ENCODE measurements around the gene E2F6.

DNA sequence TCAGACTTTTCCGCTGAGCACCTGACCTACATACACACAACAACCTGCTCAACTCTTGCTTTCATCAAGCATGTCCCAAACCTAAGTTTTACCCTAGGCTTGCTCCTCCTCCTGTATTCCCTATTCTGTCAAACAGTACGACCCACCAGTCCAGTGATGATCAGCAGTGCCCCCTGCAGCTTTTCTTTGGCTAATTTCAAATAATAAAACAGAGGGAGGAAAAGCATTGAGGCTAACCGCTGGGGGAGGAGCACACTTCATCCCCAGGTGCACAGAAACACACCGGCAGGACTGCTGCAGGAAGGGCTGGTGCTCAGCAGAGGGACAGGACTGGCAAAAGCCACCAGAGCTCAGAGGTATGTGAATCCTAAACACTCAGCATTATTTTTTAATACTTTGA is 21.2 kb downstream of the E2F6 start:
- TF ChIP-seq, protein P1, sequence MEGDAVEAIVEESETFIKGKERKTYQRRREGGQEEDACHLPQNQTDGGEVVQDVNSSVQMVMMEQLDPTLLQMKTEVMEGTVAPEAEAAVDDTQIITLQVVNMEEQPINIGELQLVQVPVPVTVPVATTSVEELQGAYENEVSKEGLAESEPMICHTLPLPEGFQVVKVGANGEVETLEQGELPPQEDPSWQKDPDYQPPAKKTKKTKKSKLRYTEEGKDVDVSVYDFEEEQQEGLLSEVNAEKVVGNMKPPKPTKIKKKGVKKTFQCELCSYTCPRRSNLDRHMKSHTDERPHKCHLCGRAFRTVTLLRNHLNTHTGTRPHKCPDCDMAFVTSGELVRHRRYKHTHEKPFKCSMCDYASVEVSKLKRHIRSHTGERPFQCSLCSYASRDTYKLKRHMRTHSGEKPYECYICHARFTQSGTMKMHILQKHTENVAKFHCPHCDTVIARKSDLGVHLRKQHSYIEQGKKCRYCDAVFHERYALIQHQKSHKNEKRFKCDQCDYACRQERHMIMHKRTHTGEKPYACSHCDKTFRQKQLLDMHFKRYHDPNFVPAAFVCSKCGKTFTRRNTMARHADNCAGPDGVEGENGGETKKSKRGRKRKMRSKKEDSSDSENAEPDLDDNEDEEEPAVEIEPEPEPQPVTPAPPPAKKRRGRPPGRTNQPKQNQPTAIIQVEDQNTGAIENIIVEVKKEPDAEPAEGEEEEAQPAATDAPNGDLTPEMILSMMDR (IDR thresholded peaks at IDR 0.05): 0 out of 2 replicates have a peak, but pooled peaks have one; percentile 19
- TF ChIP-seq USF1 (IDR thresholded peaks at IDR 0.05; ENCODE audit: borderline replicate concordance, low read depth) (no peak), TAF1 (IDR thresholded peaks at IDR 0.05; ENCODE audit: borderline replicate concordance, low read depth, low read length) (no peak), RFX5 (IDR thresholded peaks at IDR 0.05; ENCODE audit: low read length) (no peak), RAD21 (IDR thresholded peaks at IDR 0.05; ENCODE audit: low read length) (0 out of 2 replicates have a peak, but pooled peaks have one; percentile 7), EP300 (IDR thresholded peaks at IDR 0.05; ENCODE audit: borderline replicate concordance in 1 of 2, low read depth in 1 of 2, low read length in 1 of 2) (no peak), NFIC (IDR thresholded peaks at IDR 0.05; ENCODE audit: borderline replicate concordance) (no peak), EZH2phosphoT487 (IDR thresholded peaks at IDR 0.05; ENCODE audit: borderline replicate concordance, low read depth) (no peak), MAX (IDR thresholded peaks at IDR 0.05; ENCODE audit: low read depth) (no peak), POLR2AphosphoS5 (IDR thresholded peaks at IDR 0.05; ENCODE audit: low read depth, low read length) (no peak)
- TF ChIP-seq, protein P2, sequence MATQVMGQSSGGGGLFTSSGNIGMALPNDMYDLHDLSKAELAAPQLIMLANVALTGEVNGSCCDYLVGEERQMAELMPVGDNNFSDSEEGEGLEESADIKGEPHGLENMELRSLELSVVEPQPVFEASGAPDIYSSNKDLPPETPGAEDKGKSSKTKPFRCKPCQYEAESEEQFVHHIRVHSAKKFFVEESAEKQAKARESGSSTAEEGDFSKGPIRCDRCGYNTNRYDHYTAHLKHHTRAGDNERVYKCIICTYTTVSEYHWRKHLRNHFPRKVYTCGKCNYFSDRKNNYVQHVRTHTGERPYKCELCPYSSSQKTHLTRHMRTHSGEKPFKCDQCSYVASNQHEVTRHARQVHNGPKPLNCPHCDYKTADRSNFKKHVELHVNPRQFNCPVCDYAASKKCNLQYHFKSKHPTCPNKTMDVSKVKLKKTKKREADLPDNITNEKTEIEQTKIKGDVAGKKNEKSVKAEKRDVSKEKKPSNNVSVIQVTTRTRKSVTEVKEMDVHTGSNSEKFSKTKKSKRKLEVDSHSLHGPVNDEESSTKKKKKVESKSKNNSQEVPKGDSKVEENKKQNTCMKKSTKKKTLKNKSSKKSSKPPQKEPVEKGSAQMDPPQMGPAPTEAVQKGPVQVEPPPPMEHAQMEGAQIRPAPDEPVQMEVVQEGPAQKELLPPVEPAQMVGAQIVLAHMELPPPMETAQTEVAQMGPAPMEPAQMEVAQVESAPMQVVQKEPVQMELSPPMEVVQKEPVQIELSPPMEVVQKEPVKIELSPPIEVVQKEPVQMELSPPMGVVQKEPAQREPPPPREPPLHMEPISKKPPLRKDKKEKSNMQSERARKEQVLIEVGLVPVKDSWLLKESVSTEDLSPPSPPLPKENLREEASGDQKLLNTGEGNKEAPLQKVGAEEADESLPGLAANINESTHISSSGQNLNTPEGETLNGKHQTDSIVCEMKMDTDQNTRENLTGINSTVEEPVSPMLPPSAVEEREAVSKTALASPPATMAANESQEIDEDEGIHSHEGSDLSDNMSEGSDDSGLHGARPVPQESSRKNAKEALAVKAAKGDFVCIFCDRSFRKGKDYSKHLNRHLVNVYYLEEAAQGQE (IDR thresholded peaks at IDR 0.05; ENCODE audit: low read depth, low read length): no peak
- TF ChIP-seq, protein P3, sequence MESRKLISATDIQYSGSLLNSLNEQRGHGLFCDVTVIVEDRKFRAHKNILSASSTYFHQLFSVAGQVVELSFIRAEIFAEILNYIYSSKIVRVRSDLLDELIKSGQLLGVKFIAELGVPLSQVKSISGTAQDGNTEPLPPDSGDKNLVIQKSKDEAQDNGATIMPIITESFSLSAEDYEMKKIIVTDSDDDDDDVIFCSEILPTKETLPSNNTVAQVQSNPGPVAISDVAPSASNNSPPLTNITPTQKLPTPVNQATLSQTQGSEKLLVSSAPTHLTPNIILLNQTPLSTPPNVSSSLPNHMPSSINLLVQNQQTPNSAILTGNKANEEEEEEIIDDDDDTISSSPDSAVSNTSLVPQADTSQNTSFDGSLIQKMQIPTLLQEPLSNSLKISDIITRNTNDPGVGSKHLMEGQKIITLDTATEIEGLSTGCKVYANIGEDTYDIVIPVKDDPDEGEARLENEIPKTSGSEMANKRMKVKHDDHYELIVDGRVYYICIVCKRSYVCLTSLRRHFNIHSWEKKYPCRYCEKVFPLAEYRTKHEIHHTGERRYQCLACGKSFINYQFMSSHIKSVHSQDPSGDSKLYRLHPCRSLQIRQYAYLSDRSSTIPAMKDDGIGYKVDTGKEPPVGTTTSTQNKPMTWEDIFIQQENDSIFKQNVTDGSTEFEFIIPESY (IDR thresholded peaks at IDR 0.05; ENCODE audit: borderline replicate concordance, low read depth): no peak

All from SK-N-SH (cell line).